BLaER1 treated with 17β-estradiol and CSF1 and Interleukin-3, amounts not matched to agents 10 nM and 100 nM (cell line): Measurements from ENCODE around the gene TBC1D22B.

Experiments
- H3K27ac ChIP-seq, 11 experiments: shearing (Covaris generic); formaldehyde crosslinking; 2 replicates each; pipeline ENCODE4 v1.8.1; 2022
- H3K27me3 ChIP-seq, 11 experiments: shearing (Covaris generic); formaldehyde crosslinking; 2 replicates each; pipeline ENCODE4 v1.8.1; 2022
- H3K36me3 ChIP-seq, 11 experiments: shearing (Covaris generic); formaldehyde crosslinking; 2 replicates each; pipeline ENCODE4 v1.8.1; 2022
- H3K4me1 ChIP-seq, 10 experiments: shearing (Covaris generic); formaldehyde crosslinking; 2 replicates each; pipeline ENCODE4 v1.8.1; 2022
- H3K4me2 ChIP-seq, 11 experiments: shearing (Covaris generic); formaldehyde crosslinking; 2 replicates each; pipeline ENCODE4 v1.8.1; 2022
- H3K4me3 ChIP-seq, 10 experiments: shearing (Covaris generic); formaldehyde crosslinking; 2 replicates each; pipeline ENCODE4 v1.8.1; 2022
- H3K9ac ChIP-seq, 11 experiments: shearing (Covaris generic); formaldehyde crosslinking; 2 replicates each; pipeline ENCODE4 v1.8.1; 2022
- H3K9me3 ChIP-seq, 11 experiments: shearing (Covaris generic); formaldehyde crosslinking; replicated peaks in 1 of 11; 2 replicates each; pipeline ENCODE4 v1.8.1; 2022
- H4K20me1 ChIP-seq, 11 experiments: shearing (Covaris generic); formaldehyde crosslinking; 2 replicates each; pipeline ENCODE4 v1.8.1; 2022
- Cebpa-rat ChIP-seq, 11 experiments: shearing (Covaris generic); IDR thresholded peaks; 2 replicates each; pipeline ENCODE4 v1.8.1; 2022

TBC1D22B gene

DNA sequence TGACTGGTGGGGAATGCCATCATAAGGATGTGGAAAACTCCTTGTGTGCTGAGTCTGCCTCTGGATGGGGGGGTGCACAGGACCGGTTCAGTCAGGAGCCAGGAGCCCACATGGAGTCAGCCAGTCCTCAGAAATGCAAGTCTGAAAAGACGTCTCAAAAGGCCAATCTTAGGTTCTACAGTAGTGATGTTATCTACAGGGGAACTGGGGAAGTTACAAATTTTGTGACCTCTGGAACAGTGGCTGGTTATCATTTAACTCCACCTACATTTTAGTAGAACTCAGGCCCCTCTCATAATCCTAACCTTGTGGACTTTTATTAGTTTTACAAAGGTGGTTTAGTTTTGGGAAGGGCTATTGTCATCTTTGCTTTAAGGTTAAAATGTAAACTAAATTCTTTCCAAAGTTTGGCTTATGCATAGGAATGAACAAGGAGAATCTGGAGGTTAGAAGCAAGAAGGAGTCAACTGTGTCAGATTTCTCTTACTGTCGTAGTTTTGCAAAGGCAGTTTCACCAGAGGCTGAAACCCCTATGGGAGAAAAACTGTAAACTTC lies 13.7 kb upstream of the TBC1D22B start:
- no peak overlapping the region for H3K4me3 ChIP-seq
- H3K4me2 ChIP-seq, result no peak overlapping the region
- no peaks in the 10 kb centered on the region for H3K36me3 ChIP-seq
- H4K20me1 ChIP-seq, result no peaks in the 10 kb centered on the region
- H3K9me3 ChIP-seq, result no peaks in the 10 kb centered on the region
- no peak overlapping the region for H3K9ac ChIP-seq
- H3K27ac ChIP-seq, result no peak overlapping the region
- no peaks in the 10 kb centered on the region for H3K27me3 ChIP-seq
- H3K4me1 ChIP-seq, result peaks cover 10 to 49% (median 12%) of the 10 kb centered on the region in 10 experiments
- TF ChIP-seq Cebpa-rat (IDR thresholded peaks at IDR 0.05), result no peak

DNA sequence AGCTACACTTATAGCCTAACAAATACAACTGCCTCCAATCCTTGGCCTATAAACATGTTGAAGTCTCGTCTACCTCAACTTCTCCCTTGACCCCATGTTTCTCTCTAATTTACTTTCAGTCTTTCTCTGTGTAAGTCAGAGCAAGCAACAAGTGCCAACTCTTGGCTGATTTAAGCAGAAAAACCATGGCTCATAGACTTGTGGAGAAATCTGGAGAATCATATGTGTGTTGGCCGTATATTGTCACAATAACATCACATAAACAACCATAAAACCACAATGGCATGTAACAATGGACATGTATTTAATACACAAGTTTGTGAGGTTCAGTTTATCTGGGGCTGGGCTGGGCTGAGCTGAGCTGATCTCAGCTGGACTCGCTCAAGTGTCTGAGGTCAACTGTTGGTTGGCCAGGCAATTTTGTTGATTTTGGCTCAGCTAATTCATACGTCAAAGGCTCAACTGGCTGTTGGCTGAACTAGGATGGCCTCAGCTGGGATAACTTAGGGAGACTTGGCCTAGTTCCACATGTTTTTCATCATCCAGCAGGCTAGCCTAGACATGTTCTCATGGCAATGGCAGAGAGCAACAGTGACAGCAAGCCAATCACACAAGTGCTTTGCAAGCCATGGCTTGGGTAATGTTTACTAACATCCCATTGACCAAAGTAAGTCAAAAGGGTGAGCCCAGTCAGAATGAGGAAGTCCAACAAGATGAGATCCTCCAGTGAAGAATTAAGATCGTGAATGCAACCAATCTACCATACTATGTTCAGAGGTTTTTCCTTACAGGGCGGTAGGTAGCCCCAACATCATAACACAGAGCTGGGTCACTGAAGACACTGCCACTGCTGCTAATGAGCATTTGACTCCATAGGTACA lies 12.9 kb upstream of the TBC1D22B start:
- no peak for TF ChIP-seq Cebpa-rat (IDR thresholded peaks at IDR 0.05)
- no peak overlapping the region for H3K9ac ChIP-seq
- H4K20me1 ChIP-seq, result no peaks in the 10 kb centered on the region
- peak overlapping the region in 2 of 11 experiments; percentile 5 to 30; a peak in 1 of 22 replicates for H3K4me2 ChIP-seq
- H3K36me3 ChIP-seq, result no peaks in the 10 kb centered on the region
- H3K4me3 ChIP-seq, result no peak overlapping the region
- no peaks in the 10 kb centered on the region for H3K27me3 ChIP-seq
- no peaks in the 10 kb centered on the region for H3K9me3 ChIP-seq
- no peak overlapping the region for H3K27ac ChIP-seq
- peaks cover 9 to 41% (median 10%) of the 10 kb centered on the region in 10 experiments for H3K4me1 ChIP-seq

DNA sequence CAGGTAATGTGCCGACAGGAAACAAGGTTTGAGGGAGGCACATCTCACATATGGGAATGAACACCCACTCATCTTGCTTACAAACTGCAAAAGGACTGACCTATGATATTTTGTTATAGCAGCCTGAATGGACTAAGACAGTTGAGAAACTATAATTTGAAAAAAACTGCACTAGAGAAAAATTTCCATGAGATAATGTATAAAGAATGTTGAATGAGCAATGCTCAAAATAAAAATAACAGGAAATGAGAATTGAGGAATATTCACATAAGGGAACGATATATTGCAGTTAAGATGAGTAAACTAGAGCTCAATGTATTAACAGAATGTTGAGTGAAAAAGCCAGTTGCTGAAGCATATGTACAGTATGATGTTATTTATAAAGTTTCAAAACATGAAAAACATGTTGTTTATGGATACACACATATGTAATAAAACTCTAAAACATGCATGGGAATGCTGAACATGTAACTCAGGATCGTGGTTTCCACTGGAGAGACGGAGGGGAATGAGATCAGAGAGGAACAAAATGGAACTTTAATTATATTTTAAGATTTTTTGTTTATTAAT lies 6.3 kb upstream of the TBC1D22B start:
- Histone ChIP-seq H3K9ac (no peak overlapping the region), H3K27me3 (no peaks in the 10 kb centered on the region), H4K20me1 (no peaks in the 10 kb centered on the region), H3K9me3 (no peaks in the 10 kb centered on the region), H3K27ac (no peak overlapping the region), H3K36me3 (no peaks in the 10 kb centered on the region), H3K4me3 (no peak overlapping the region), H3K4me2 (0 out of 22 replicates have a peak overlapping the region, but pooled peaks of 1 of the 11 experiments have one; percentile 16), H3K4me1 (peaks cover 0 to 6% (median 0%) of the 10 kb centered on the region in 10 experiments; a peak in 1 of 20 replicates)
- no peak for TF ChIP-seq Cebpa-rat (IDR thresholded peaks at IDR 0.05)

DNA sequence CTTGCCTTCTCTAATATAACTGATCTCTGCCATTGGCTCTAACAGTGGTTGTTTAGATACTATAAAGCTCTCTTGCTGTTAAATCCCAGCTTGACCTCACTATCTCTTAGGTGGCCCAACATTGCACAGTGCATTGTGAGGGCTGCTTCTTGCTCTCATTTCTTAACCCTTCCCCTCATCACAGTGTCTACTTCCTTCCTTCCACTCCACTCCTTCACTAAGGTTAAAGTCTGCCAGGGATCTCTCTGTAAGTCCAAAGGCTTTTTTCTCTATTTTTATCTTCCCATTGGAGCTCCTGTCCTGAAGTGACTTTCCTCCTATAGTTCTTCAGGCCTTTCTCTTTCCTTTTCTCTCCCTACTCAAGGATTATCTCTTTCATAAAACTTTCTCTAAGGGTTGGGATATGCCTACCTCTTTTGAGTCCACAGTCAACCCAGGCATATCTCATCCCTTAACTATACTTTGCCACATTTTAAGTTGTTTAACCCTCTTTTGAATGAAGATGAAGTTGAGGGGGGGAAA lies 4.0 kb upstream of the TBC1D22B start:
- Histone ChIP-seq H3K4me2 (no peak overlapping the region), H3K27me3 (no peaks in the 10 kb centered on the region), H3K9ac (no peak overlapping the region), H3K9me3 (no peaks in the 10 kb centered on the region), H3K27ac (no peak overlapping the region), H3K36me3 (no peaks in the 10 kb centered on the region), H4K20me1 (no peaks in the 10 kb centered on the region), H3K4me1 (peaks cover 9 to 15% (median 12%) of the 10 kb centered on the region in 10 experiments), H3K4me3 (no peak overlapping the region)
- TF ChIP-seq Cebpa-rat (IDR thresholded peaks at IDR 0.05), result no peak

DNA sequence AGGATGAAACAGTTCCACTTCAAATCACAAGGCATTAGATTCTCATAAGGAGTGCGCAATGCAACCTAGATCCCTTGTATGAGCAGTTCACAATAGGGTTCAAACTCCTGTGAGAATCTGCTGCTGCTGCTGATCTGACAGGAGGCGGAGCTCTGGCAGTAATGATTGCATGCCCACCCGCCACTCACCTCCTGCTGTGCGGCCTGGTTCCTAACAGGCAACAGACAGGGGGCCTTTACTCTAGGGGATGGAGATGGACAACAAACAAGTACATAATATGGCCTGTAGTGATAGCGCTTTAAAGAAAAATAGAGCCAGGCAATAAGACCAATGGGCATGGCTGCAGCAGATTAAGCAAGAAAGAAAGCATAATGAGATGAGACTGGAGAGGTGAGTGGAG lies 2.7 kb upstream of the TBC1D22B start:
- no peak overlapping the region for H3K4me3 ChIP-seq
- no peak overlapping the region for H3K9ac ChIP-seq
- H3K27ac ChIP-seq, result no peak overlapping the region
- no peak overlapping the region for H3K4me2 ChIP-seq
- no peaks in the 10 kb centered on the region for H3K36me3 ChIP-seq
- no peak for TF ChIP-seq Cebpa-rat (IDR thresholded peaks at IDR 0.05)
- H3K27me3 ChIP-seq, result no peaks in the 10 kb centered on the region
- no peaks in the 10 kb centered on the region; a peak in 1 of 22 replicates for H4K20me1 ChIP-seq
- H3K9me3 ChIP-seq, result no peaks in the 10 kb centered on the region
- peaks cover 22 to 28% (median 26%) of the 10 kb centered on the region in 10 experiments for H3K4me1 ChIP-seq

DNA sequence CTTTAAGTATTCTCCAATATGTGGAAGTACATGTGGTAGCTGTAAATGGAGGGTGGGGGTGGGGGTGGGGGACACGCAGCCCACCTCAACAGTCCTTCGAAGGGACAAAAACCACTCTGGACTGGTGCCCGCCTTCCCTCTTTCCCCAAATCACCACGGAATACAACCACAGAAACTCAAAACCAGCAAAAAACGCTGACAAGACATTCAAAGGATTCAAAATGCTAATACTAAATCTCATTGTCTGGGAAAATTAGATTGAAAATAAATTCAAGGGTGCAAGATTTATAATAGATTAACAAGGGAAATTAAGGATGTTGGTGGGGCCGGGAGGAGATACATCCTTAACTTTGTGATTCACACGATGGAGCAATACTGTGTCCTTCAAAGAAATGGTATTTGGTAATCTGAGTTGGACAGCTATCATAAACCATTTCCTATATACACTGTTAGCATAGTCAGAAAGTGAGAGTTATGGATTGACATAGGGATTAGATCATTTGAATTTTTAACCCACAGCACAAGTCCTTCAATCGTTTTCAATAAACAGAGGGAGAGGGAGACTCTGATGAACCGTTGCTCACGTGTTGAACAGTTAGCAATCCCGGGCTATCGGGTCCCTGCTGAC lies 766 bp upstream of the TBC1D22B start:
- peaks cover 0 to 8% (median 0%) of the 10 kb centered on the region in 11 experiments; a peak in 3 of 22 replicates for H3K36me3 ChIP-seq
- H3K27me3 ChIP-seq, result no peaks in the 10 kb centered on the region
- TF ChIP-seq Cebpa-rat (IDR thresholded peaks at IDR 0.05), result no peak
- peak overlapping the region in 9 of 11 experiments; percentile 84 to 98 (median 94); a peak in 9 of 22 replicates for H3K27ac ChIP-seq
- H3K4me2 ChIP-seq, result peak overlapping the region; percentile 67 to 94 (median 90)
- H3K9me3 ChIP-seq, result no peaks in the 10 kb centered on the region
- H4K20me1 ChIP-seq, result peaks cover 0 to 7% (median 0%) of the 10 kb centered on the region in 11 experiments; a peak in 3 of 22 replicates
- H3K4me1 ChIP-seq, result peaks cover 23 to 37% (median 29%) of the 10 kb centered on the region in 10 experiments
- peak overlapping the region in 6 of 11 experiments; percentile 88 to 98 (median 94); a peak in 6 of 22 replicates for H3K9ac ChIP-seq
- peak overlapping the region; percentile 74 to 95 (median 90) for H3K4me3 ChIP-seq

DNA sequence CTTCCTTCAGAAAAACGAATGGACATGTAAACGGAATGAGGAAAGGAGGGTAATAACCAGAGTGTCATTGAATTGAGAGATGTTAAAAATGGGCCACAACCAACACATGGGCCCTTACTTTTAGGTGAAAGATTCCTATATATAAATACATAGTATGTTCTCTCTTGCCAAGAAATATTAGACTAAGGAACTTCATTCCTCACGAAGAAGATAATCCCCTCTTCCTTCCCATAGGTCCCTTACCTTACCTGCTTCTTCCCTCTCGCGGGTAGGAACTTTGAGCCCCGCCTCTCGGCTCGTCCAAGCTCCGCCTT lies 295 bp upstream of the TBC1D22B start:
- H3K4me3 ChIP-seq, result peak overlapping the region; percentile 74 to 95 (median 90)
- H3K27me3 ChIP-seq, result no peaks in the 10 kb centered on the region
- H3K27ac ChIP-seq, result peak overlapping the region in 10 of 11 experiments; percentile 84 to 98 (median 94); a peak in 18 of 22 replicates
- peak overlapping the region; percentile 86 to 98 (median 94); a peak in 19 of 22 replicates for H3K9ac ChIP-seq
- H3K9me3 ChIP-seq, result no peaks in the 10 kb centered on the region
- peaks cover 0 to 8% (median 0%) of the 10 kb centered on the region in 11 experiments; a peak in 4 of 22 replicates for H4K20me1 ChIP-seq
- peak overlapping the region; percentile 67 to 94 (median 90) for H3K4me2 ChIP-seq
- H3K4me1 ChIP-seq, result peaks cover 23 to 37% (median 29%) of the 10 kb centered on the region in 10 experiments
- peaks cover 0 to 8% (median 0%) of the 10 kb centered on the region in 11 experiments; a peak in 3 of 22 replicates for H3K36me3 ChIP-seq
- TF ChIP-seq Cebpa-rat (IDR thresholded peaks at IDR 0.05), result no peak

DNA sequence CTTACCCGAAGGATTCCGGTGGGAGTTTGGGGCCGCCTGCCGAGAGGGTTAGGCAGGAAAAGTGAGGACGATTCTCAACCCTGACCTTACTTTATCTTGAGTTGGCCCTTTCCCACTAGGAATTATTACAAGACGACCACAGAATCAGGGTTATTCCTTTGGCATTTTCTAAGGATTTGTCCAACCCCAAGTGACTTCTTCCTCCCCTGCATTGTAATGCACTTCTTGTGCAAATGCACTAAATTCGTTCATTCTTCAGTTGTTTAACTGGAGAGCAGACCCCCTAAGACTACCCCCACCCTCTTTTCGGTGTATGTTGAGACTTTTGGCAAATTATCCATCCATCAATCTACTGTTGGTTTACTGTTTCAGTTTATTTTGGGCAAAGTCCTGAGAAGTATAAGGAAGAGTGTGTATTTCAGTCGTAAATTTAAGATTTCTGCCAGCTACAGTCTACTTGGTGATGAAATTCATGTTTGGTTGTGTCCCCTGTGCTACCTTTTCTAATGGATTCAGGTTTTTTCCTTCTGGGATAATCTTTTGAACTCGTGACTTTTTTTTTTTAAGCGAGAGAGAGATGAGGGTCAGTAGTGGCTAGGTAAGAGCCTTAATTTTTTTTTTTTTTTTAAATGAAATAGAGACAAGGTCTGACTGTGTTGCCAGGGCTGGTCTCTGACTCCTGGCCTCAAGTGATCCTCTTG lies 983 bp downstream of the TBC1D22B start:
- H3K9me3 ChIP-seq, result no peaks in the 10 kb centered on the region
- peak overlapping the region; percentile 74 to 95 (median 90) for H3K4me3 ChIP-seq
- H3K4me1 ChIP-seq, result peaks cover 23 to 37% (median 29%) of the 10 kb centered on the region in 10 experiments
- peak overlapping the region; percentile 84 to 98 (median 94) for H3K27ac ChIP-seq
- H3K36me3 ChIP-seq, result peaks cover 0 to 8% (median 0%) of the 10 kb centered on the region in 11 experiments; a peak in 4 of 22 replicates
- no peaks in the 10 kb centered on the region for H3K27me3 ChIP-seq
- H4K20me1 ChIP-seq, result peaks cover 0 to 21% (median 0%) of the 10 kb centered on the region in 11 experiments; a peak in 5 of 22 replicates
- no peak for TF ChIP-seq Cebpa-rat (IDR thresholded peaks at IDR 0.05)
- peak overlapping the region; percentile 81 to 96 (median 90) for H3K4me2 ChIP-seq
- peak overlapping the region; percentile 86 to 98 (median 94) for H3K9ac ChIP-seq
